Aortic smooth muscle cell (primary cell): Measurements from ENCODE around the gene LURAP1L. TPM values are rescaled to one million over a fixed set of nuclear protein-coding genes. Genes with fewer than 3 reads are reported as not detected.

Source experiments
- total RNA-seq: library from RNA; depleted of rRNA; stranded (reverse); fragments of >200 nt; gene quantifications from 2 replicates; pipeline ENCODE4 v1.2.3, GENCODE V29; 2014

LURAP1L gene
- 12.2 and 17.2 TPM in 2 replicates for total RNA-seq

DNA sequence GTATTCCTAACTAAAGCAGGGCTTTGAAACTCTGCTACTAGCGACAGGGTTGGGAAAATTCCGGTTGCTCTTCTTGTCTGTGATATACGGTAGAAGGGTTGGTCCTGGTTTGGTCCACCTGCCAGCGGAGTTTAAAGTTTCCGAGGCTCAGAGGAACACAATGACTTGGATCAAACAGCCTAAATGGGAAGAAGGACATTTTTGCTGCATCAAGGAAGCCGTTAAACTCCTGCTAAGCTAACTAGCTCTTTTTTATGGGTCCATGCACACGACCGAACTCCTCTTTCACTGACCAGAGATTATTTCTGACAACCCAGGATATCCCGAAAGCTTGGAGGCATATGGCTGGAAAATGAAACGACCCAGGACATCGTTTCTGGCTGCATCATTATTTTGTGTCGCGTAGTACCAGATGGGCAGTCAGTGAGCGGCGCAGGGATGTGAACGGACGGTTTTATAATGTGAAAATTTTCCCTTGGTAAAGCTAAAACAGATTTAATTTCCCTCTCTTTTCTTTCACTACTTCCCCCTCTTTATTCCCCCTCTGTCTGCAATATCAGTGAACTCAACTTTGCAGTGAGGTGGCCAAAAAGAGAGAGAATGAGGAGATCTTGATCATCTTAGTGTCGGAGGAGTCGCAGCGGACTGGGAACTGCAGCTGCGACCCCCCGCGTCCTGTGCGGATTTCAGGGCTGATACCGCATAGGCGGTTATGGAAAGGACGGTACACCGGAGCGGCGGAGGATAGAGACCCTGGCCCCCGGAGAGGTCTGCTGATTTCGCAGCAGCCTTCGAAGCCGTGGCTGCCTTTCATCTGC is at the start of gene LURAP1L:
Gene LURAP1L (plus strand): TSS at position 160 of the 818 bp plus-strand sequence. CDS start 696 bp downstream, outside the sequence.

Other genes starting within 250 kb of the LURAP1L start
- 0.37 TPM in 1 of 2 replicates, not detected in the other for gene TYRP1, start 81.6 kb upstream of the LURAP1L start, total RNA-seq